ENCODE measurements around the gene SUCNR1. TPM values are rescaled to one million over a fixed set of nuclear protein-coding genes. Genes with fewer than 3 reads are reported as not detected.

Gene SUCNR1
- polyA plus RNA-seq, 1 donor from 2014 or later = not detected

- Histone ChIP-seq H3K9me2 (ENCODE audit: insufficient read depth, low read length) (no peaks in the 10 kb centered on the region), H3K4me3 (ENCODE audit: low read length) (no peak overlapping the region), H3K9ac (ENCODE audit: low read length) (no peak overlapping the region), H3K27ac (ENCODE audit: low read length) (no peak overlapping the region), H3F3A (ENCODE audit: insufficient read depth, low read length, poor library complexity, severe bottlenecking) (no peaks in the 10 kb centered on the region), H4K20me1 (ENCODE audit: insufficient read depth) (no peaks in the 10 kb centered on the region), H3K9me3 (ENCODE audit: low read length) (no peaks in the 10 kb centered on the region), H3K27me3 (ENCODE audit: insufficient read depth, low read depth, low read length) (no peaks in the 10 kb centered on the region), H3K36me3 (ENCODE audit: insufficient read depth, low read length) (no peaks in the 10 kb centered on the region), H3K79me2 (replicated peaks; ENCODE audit: insufficient read depth, low read length) (no peaks in the 10 kb centered on the region), H2AFZ (ENCODE audit: low read depth, low read length) (no peak overlapping the region), H3K4me2 (ENCODE audit: low read length) (no peak overlapping the region)
- TF ChIP-seq SMC3 (conservative IDR thresholded peaks at IDR 0.05; ENCODE audit: poor library complexity) = no peak
- no peak for TF ChIP-seq EP300 (conservative IDR thresholded peaks at IDR 0.05; ENCODE audit: poor library complexity, severe bottlenecking)
- TF ChIP-seq POLR2AphosphoS5 (IDR thresholded peaks at IDR 0.05) = no peak
- TF ChIP-seq EZH2 (IDR thresholded peaks at IDR 0.05; ENCODE audit: borderline replicate concordance, insufficient read depth, low read length, poor library complexity, severe bottlenecking) = no peak
- TF ChIP-seq CTCF (IDR thresholded peaks at IDR 0.05; ENCODE audit: poor library complexity, severe bottlenecking) = no peak
- TF ChIP-seq RAD21 (conservative IDR thresholded peaks at IDR 0.05) = no peak
- no peak for TF ChIP-seq REST (IDR thresholded peaks at IDR 0.05; ENCODE audit: borderline replicate concordance)
- no peak for TF ChIP-seq TAF1 (IDR thresholded peaks at IDR 0.05; ENCODE audit: low read depth)
- no peak for TF ChIP-seq MXI1 (conservative IDR thresholded peaks at IDR 0.05; ENCODE audit: poor library complexity, severe bottlenecking)
Measured at GRCh38 chr3:151901644-151902285, 28.3 kb downstream of the SUCNR1 start.

- no peak overlapping the region for H2AFZ ChIP-seq (ENCODE audit: low read depth, low read length)
- H3K9ac ChIP-seq (ENCODE audit: low read length) = no peak overlapping the region
- H4K20me1 ChIP-seq (ENCODE audit: insufficient read depth) = no peaks in the 10 kb centered on the region
Measured at GRCh38 chr3:151903501-151903991, 30.1 kb downstream of the SUCNR1 start.

More at GRCh38 chr3:151903501-151903991, 30.1 kb downstream of the SUCNR1 start:
- Histone ChIP-seq H3K27ac (ENCODE audit: low read length) (no peak overlapping the region), H3K4me3 (ENCODE audit: low read length) (no peak overlapping the region), H3K9me2 (ENCODE audit: insufficient read depth, low read length) (no peaks in the 10 kb centered on the region), H3F3A (ENCODE audit: insufficient read depth, low read length, poor library complexity, severe bottlenecking) (no peaks in the 10 kb centered on the region), H3K79me2 (replicated peaks; ENCODE audit: insufficient read depth, low read length) (no peaks in the 10 kb centered on the region), H3K27me3 (ENCODE audit: insufficient read depth, low read depth, low read length) (no peaks in the 10 kb centered on the region), H3K4me2 (ENCODE audit: low read length) (no peak overlapping the region), H3K36me3 (ENCODE audit: insufficient read depth, low read length) (no peaks in the 10 kb centered on the region), H3K9me3 (ENCODE audit: low read length) (no peaks in the 10 kb centered on the region)
- TF ChIP-seq POLR2AphosphoS5 (IDR thresholded peaks at IDR 0.05) = no peak
- TF ChIP-seq CTCF (IDR thresholded peaks at IDR 0.05; ENCODE audit: poor library complexity, severe bottlenecking) = no peak
- TF ChIP-seq EP300 (conservative IDR thresholded peaks at IDR 0.05; ENCODE audit: poor library complexity, severe bottlenecking) = no peak
- no peak for TF ChIP-seq RAD21 (conservative IDR thresholded peaks at IDR 0.05)
- TF ChIP-seq EZH2 (IDR thresholded peaks at IDR 0.05; ENCODE audit: borderline replicate concordance, insufficient read depth, low read length, poor library complexity, severe bottlenecking) = no peak
- no peak for TF ChIP-seq MXI1 (conservative IDR thresholded peaks at IDR 0.05; ENCODE audit: poor library complexity, severe bottlenecking)
- no peak for TF ChIP-seq REST (IDR thresholded peaks at IDR 0.05; ENCODE audit: borderline replicate concordance)
- no peak for TF ChIP-seq TAF1 (IDR thresholded peaks at IDR 0.05; ENCODE audit: low read depth)
- TF ChIP-seq SMC3 (conservative IDR thresholded peaks at IDR 0.05; ENCODE audit: poor library complexity) = no peak
